Fibroblast of lung (primary cell): ENCODE data around the gene KRTAP22-1. TPM values are rescaled to one million over a fixed set of nuclear protein-coding genes. Genes with fewer than 3 reads are reported as not detected.

Experiments
- DNase-seq, 2 donors: peaks; one replicate each; pipeline versions ENCODE4 v3.0.0 to v3.0.0-alpha.2; 2010; ENCODE audit warnings: low read depth in 2 of 2
- H2AFZ ChIP-seq: 2 replicates; pipeline ENCODE4 v1.5.1; 2012; ENCODE audit warnings: low read length, control low read depth, inconsistent platforms
- H3K27ac ChIP-seq: 2 replicates; pipeline ENCODE4 v1.5.1; 2011; ENCODE audit warnings: low read length, control low read depth; ENCODE audit not compliant: insufficient read depth
- H3K27me3 ChIP-seq: 2 replicates; pipeline ENCODE4 v1.5.1; 2011; ENCODE audit warnings: mild to moderate bottlenecking, low read length; ENCODE audit not compliant: control insufficient read depth, insufficient read depth
- H3K36me3 ChIP-seq: 2 replicates; pipeline ENCODE4 v1.5.1; 2011; ENCODE audit warnings: low read length; ENCODE audit not compliant: control insufficient read depth, insufficient read depth
- H3K4me1 ChIP-seq: 2 replicates; pipeline ENCODE4 v1.5.1; 2011; ENCODE audit warnings: low read length; ENCODE audit not compliant: control insufficient read depth, insufficient read depth; ENCODE audit errors: extremely low read depth
- H3K4me2 ChIP-seq: 2 replicates; pipeline ENCODE4 v1.5.1; 2011; ENCODE audit warnings: low read length, control low read depth; ENCODE audit not compliant: insufficient read depth; ENCODE audit errors: extremely low read depth
- H3K4me3 ChIP-seq, 4 experiments: fragments of 200-600 bp in 1 of 4; sonication (generic) in 1 of 4; replicated peaks in 1 of 4; 2 replicates each; pipeline ENCODE4 v1.5.1; 2011 to 2016; ENCODE audit warnings: low read length in 4 of 4, low read depth in 3 of 4, mild to moderate bottlenecking in 3 of 4, control low read depth in 2 of 4, inconsistent platforms in 1 of 4, mixed read lengths in 1 of 4; ENCODE audit not compliant: insufficient read depth in 1 of 4; ENCODE audit errors: control extremely low read depth in 1 of 4
- H3K79me2 ChIP-seq: 2 replicates; pipeline ENCODE4 v1.5.1; 2012; ENCODE audit warnings: mild to moderate bottlenecking, low read length, inconsistent platforms; ENCODE audit not compliant: control insufficient read depth, insufficient read depth
- H3K9ac ChIP-seq: 2 replicates; pipeline ENCODE4 v1.5.1; 2011; ENCODE audit warnings: mild to moderate bottlenecking, low read length, control low read depth; ENCODE audit not compliant: insufficient read depth
- H3K9me3 ChIP-seq: 2 replicates; pipeline ENCODE4 v1.5.1; 2012; ENCODE audit warnings: low read depth, low read length; ENCODE audit not compliant: control insufficient read depth, insufficient read depth
- H4K20me1 ChIP-seq: 2 replicates; pipeline ENCODE4 v1.5.1; 2011; ENCODE audit warnings: low read length; ENCODE audit not compliant: control insufficient read depth, insufficient read depth; ENCODE audit errors: extremely low read depth
- EZH2 ChIP-seq: IDR thresholded peaks from 2 replicates; pipeline ENCODE4 v1.5.1; 2012; ENCODE audit warnings: low read length, control low read depth, mild to moderate bottlenecking; ENCODE audit errors: missing control alignments
- polyA plus RNA-seq, 2 donors: library from polyadenylated mRNA; depleted of rRNA in 1 of 2; stranded (reverse) in 1 of 2; unstranded in 1 of 2; fragments of >200 nt; gene quantifications; 2 replicates each; pipeline ENCODE4 v1.2.1, GENCODE V29; 2011 to 2012; ENCODE audit warnings: missing spikeins in 1 of 2
- total RNA-seq: library from RNA; depleted of rRNA; stranded (reverse); fragments of >200 nt; gene quantifications from 2 replicates; pipeline ENCODE4 v1.2.1, GENCODE V29; 2014
- TF ChIP-seq, protein P1 (sequence below), 2 donors: IDR thresholded peaks in 1 of 2; conservative IDR thresholded peaks in 1 of 2; 1 replicate in 1 of 2; 2 replicates in 1 of 2; pipeline ENCODE4 v1.5.1; 2011 to 2012; ENCODE audit warnings: low read length in 2 of 2, control low read depth in 1 of 2, inconsistent platforms in 1 of 2, low read depth in 1 of 2, mild to moderate bottlenecking in 1 of 2

KRTAP22-1 gene
- total and polyA plus RNA-seq, 2 donors (not counting 1 experiment from before 2014, with no cell fraction given), result not detected

DNA sequence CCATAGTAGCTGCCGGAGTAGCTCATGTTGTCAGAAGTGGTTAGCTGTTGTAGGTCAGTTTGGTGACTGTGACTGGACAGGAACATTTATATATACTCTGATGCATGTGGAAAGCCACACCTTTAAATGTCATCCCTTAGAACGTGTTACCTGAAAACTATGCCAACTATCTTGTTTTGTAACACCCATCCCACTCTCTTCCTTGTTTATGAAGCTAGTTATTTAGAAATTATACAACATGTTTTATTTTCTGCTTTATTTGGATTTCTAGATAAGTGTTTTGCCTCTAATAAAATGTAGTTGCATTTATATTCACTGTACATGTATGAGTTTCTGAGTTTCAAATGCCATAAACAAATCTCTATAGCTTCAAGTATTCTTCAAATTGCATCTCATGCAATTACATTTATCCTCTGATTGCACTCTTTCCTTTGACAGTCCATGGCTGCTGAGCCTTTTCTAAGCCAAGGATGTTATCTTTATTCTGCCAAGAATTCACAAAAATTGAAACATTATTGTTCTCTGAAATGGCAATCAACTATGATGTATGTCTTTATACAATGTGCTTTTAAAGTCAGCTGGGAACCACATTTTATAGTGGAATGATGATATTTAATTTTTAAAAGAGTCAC is 39.5 kb upstream of the KRTAP22-1 start, which contains the start of gene KRTAP19-7:
Gene KRTAP19-7 (minus strand): TSS at position 51 of the 632 bp plus-strand sequence. CDS start 25 bp downstream, at position 26.
- Histone ChIP-seq H3K36me3 (no peaks in the 10 kb centered on the region), H3K9me3 (no peaks in the 10 kb centered on the region), H3K4me2 (no peak within 1 kb of the TSS), H3K27ac (no peak within 1 kb of the TSS), H3K9ac (no peak within 1 kb of the TSS), H4K20me1 (no peaks in the 10 kb centered on the region), H2AFZ (no peak within 1 kb of the TSS), H3K79me2 (no peaks in the 10 kb centered on the region), H3K27me3 (no peaks in the 10 kb centered on the region), H3K4me3 (no peak within 1 kb of the TSS), H3K4me1 (no peaks in the 10 kb centered on the region)
- TF ChIP-seq, protein P1, sequence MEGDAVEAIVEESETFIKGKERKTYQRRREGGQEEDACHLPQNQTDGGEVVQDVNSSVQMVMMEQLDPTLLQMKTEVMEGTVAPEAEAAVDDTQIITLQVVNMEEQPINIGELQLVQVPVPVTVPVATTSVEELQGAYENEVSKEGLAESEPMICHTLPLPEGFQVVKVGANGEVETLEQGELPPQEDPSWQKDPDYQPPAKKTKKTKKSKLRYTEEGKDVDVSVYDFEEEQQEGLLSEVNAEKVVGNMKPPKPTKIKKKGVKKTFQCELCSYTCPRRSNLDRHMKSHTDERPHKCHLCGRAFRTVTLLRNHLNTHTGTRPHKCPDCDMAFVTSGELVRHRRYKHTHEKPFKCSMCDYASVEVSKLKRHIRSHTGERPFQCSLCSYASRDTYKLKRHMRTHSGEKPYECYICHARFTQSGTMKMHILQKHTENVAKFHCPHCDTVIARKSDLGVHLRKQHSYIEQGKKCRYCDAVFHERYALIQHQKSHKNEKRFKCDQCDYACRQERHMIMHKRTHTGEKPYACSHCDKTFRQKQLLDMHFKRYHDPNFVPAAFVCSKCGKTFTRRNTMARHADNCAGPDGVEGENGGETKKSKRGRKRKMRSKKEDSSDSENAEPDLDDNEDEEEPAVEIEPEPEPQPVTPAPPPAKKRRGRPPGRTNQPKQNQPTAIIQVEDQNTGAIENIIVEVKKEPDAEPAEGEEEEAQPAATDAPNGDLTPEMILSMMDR (conservative IDR thresholded peaks at IDR 0.05 in 1 of 2, IDR thresholded peaks at IDR 0.05 in 1 of 2; ENCODE audit: low read depth in 1 of 2, low read length in 2 of 2), result no peak
- no peak for TF ChIP-seq EZH2
- no peak for DNase-seq

DNA sequence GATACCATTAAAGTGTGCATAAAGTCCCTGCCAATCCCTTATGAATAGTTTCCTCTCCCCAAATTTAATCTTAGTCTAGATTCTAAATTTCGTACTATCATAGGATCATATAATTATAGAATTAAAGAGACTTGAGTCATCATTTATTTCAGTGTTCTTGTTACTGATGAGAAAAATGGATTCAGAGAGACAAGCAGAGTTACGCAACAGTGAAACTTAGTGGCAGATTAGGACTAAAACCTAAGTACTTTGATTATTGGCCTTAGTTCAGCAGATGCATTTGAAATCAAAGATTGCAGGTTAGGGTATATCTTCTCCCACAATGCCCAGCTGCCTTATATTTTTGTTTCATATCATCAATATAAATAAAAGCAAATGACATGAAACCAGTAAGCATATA is 38.9 kb upstream of the KRTAP22-1 start:
- Histone ChIP-seq H3K36me3 (no peaks in the 10 kb centered on the region), H3K4me1 (no peaks in the 10 kb centered on the region), H3K4me3 (no peak overlapping the region), H2AFZ (no peak overlapping the region), H4K20me1 (no peaks in the 10 kb centered on the region), H3K79me2 (no peaks in the 10 kb centered on the region), H3K4me2 (no peak overlapping the region), H3K27me3 (no peaks in the 10 kb centered on the region), H3K9ac (no peak overlapping the region), H3K9me3 (no peaks in the 10 kb centered on the region), H3K27ac (no peak overlapping the region)
- TF ChIP-seq, protein P1 (conservative IDR thresholded peaks at IDR 0.05 in 1 of 2, IDR thresholded peaks at IDR 0.05 in 1 of 2; ENCODE audit: low read depth in 1 of 2, low read length in 2 of 2), result no peak
- no peak for TF ChIP-seq EZH2
- DNase-seq, result no peak

DNA sequence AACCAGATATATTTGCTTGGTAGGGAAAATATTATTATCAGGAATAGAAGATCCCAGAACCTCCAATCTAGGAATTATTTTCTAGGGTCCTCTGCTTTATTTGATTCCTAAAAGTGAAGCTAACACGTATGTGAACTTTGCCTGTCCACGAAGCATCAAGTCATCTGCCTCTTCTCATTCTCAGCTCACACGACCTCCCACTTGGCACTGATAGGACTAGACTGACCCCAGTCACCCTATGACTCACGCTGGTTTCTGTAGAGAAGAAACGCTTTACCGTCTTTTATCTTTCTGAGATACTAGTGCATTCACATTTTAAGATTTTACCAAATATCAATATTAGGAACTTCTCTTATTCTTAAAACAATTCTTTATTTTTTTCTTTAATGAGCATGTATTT is 37.8 kb upstream of the KRTAP22-1 start:
- TF ChIP-seq EZH2, result no peak
- TF ChIP-seq, protein P1 (conservative IDR thresholded peaks at IDR 0.05 in 1 of 2, IDR thresholded peaks at IDR 0.05 in 1 of 2; ENCODE audit: low read depth in 1 of 2, low read length in 2 of 2), result no peak
- Histone ChIP-seq H3K4me3 (no peak overlapping the region), H3K9ac (no peak overlapping the region), H3K4me2 (no peak overlapping the region), H3K27me3 (no peaks in the 10 kb centered on the region), H2AFZ (no peak overlapping the region), H3K9me3 (no peaks in the 10 kb centered on the region), H3K79me2 (no peaks in the 10 kb centered on the region), H3K36me3 (no peaks in the 10 kb centered on the region), H4K20me1 (no peaks in the 10 kb centered on the region), H3K27ac (no peak overlapping the region), H3K4me1 (no peaks in the 10 kb centered on the region)
- DNase-seq, result no peak
